C4-2B (cell line): Measurements from ENCODE around the gene TYMP.

Experiments used
- H3K27ac ChIP-seq: fragments of 450-650 bp; 2 replicates; pipeline ENCODE4 v1.5.1; 2017
- CTCF ChIP-seq: fragments of 450-650 bp; conservative IDR thresholded peaks from 2 replicates; pipeline ENCODE4 v1.5.1; 2017; ENCODE audit warnings: mild to moderate bottlenecking
- ZFX ChIP-seq: fragments of 450-650 bp; IDR thresholded peaks from 2 replicates; pipeline ENCODE4 v1.6.1; 2017

TYMP gene

GRCh38 chr22:50504369-50505211 lies 25.2 kb downstream of the TYMP start:
- TF ChIP-seq CTCF, result no peak
- TF ChIP-seq ZFX, result no peak

GRCh38 chr22:50503475-50504145 lies 26.2 kb downstream of the TYMP start:
- TF ChIP-seq ZFX, result no peak
- TF ChIP-seq CTCF, result no peak
- no peak overlapping the region for H3K27ac ChIP-seq

More at GRCh38 chr22:50504369-50505211, 25.2 kb downstream of the TYMP start:
- H3K27ac ChIP-seq, result no peak overlapping the region

GRCh38 chr22:50502628-50503474 lies 27.0 kb downstream of the TYMP start:
- no peak for TF ChIP-seq ZFX
- no peak for TF ChIP-seq CTCF
- H3K27ac ChIP-seq, result no peak overlapping the region

GRCh38 chr22:50502096-50502495 lies 27.7 kb downstream of the TYMP start:
- TF ChIP-seq ZFX, result no peak
- no peak overlapping the region for H3K27ac ChIP-seq

GRCh38 chr22:50500452-50500851 lies 29.4 kb downstream of the TYMP start:
- no peak overlapping the region for H3K27ac ChIP-seq
- TF ChIP-seq ZFX (no peak), CTCF (no peak)

GRCh38 chr22:50498322-50498890 lies 31.4 kb downstream of the TYMP start:
- peak overlapping the region; percentile 15 for H3K27ac ChIP-seq
- TF ChIP-seq CTCF (peak; percentile 85), ZFX (no peak)

- TF ChIP-seq ZFX, result no peak
- TF ChIP-seq CTCF, result no peak
- no peak overlapping the region for H3K27ac ChIP-seq
Measured at GRCh38 chr22:50497093-50497492, 32.7 kb downstream of the TYMP start.
